GM19463 (cell line): ENCODE measurements around the gene CWC22.
"Not testable (repeated sequence)": the region's sequence is repeated elsewhere in the genome, so short reads cannot be mapped to it uniquely, and the experiment has no call there.

ENCODE experiments used
- ATAC-seq: cut with Tn5 transposase; IDR thresholded peaks from one replicate; pipeline ENCODE4 v1.9.1; 2021; ENCODE audit warnings: mild to moderate bottlenecking, moderate library complexity; ENCODE audit not compliant: unreplicated experiment

The CWC22 gene

GRCh38 chr2:179952658-179953057 lies 54.4 kb downstream of the CWC22 start:
- no peak for ATAC-seq

DNA sequence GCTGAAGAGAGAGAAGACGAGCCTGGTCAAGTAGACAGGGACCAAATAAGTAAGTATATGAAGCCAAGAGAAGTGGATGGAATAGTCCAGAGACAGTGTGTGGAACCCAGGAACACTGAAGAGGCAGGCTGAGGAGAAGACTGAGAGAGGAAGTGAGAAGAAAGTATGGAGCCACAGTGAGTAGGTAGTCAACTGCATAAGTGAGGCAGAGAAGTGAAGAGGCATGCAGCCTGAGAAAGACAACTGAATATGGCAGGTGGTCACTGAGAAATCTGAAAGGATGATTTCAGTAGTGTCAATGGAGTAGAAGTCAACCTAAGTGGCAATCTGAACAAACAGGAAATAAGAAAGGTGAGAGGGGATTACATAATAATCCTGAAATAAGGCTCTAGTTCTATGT lies 55.4 kb downstream of the CWC22 start:
- ATAC-seq: peak; percentile 54

- no peak for ATAC-seq
Measured at GRCh38 chr2:179950391-179950790, 56.7 kb downstream of the CWC22 start.

DNA sequence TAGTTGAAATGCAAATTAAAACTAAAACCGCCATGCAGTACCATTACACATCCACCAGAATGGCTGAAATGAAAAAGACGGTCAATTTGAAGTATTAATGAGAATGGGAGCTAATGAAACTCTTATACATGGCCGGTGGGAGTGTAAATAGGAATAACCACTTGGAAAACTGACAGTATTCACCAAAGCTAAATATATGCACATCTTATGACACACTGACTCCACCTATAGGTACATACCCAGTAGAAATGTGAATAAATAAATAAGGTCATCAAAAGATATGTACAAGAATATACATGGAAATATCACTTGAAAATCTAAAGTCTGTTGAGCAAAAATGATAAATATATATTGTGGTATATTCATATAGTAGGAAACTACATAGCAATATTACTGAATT lies 57.7 kb downstream of the CWC22 start:
- no peak for ATAC-seq

DNA sequence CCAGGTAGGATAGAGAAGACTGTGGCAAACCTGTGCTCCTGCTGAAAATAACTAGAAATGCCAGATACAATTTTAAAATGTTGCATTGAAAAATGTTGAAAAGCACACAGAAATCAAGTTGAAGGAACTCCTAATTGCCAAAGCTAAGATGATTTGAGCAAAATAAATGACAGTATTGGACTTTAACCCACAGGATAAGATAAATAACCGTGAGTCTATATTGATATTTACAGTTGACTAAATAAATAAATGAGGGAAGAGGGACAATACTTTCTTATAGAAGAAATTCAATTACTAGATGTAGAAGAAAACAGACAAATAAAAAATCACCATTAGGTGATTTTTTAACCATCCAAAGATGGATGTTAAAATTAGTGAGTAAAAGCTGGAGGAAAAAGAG lies 59.0 kb downstream of the CWC22 start:
- ATAC-seq: no peak

- ATAC-seq: no peak
Measured at GRCh38 chr2:179946810-179947615, 60.1 kb downstream of the CWC22 start.

DNA sequence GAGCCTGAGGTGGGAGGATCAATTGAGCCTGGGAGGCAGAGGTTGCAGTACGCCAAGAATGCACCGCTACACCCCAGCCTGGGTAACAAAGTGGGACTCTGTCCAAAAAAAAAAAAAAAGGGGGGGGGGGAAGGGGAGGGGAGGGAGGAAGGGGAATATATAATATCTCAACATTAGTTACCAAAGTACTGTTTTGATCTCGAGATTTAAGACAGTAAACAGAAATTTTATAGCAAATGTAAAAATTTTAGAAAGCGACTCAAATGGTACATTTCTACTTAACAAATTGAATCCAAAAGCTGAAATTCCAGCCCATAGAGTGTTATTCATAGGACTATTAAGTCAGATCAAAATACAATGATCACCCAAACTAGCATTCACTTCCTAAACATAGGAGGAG lies 60.8 kb downstream of the CWC22 start:
- ATAC-seq: no peak

- ATAC-seq: no peak
Measured at GRCh38 chr2:179939259-179939658, 67.8 kb downstream of the CWC22 start.

GRCh38 chr2:179938026-179938425 lies 69.1 kb downstream of the CWC22 start:
- ATAC-seq: no peak

DNA sequence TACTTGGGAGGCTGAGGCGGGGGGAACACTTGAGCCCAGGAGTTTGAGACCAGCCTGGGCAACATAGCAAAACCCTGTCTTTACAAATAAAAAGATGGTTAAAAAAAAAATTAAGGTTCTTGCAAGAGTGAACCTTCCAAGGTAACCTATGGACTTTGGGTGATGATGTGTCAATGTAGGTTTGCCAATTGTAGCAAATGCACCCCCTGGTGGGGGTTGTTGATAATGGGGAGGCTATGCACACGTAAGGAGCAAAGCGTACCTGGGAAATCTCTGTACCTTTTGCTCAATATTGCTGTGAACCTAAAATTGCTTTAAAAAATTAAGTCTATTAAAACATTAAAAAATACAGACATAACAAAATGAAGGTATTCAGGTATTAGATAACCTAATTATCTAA lies 70.4 kb downstream of the CWC22 start:
- ATAC-seq: peak; percentile 51

DNA sequence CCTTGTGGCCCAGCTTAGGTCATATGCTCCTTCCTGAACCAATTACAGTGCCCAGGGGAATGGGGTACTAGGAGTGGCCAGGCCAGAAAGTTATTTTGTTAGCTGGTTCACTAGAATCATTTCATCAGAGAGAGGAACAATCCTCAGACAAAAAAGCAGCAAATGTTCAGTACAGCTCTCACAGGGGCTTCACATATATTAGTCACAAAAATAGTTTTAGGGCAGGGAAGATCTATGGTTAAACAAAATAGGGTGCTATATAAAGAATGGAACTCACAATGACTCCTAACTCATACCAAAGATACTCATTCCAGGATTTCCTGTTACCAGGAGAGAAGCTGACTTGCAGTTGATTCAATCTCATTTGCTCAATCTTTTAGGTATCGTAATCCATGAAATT lies 71.0 kb downstream of the CWC22 start:
- no peak for ATAC-seq

DNA sequence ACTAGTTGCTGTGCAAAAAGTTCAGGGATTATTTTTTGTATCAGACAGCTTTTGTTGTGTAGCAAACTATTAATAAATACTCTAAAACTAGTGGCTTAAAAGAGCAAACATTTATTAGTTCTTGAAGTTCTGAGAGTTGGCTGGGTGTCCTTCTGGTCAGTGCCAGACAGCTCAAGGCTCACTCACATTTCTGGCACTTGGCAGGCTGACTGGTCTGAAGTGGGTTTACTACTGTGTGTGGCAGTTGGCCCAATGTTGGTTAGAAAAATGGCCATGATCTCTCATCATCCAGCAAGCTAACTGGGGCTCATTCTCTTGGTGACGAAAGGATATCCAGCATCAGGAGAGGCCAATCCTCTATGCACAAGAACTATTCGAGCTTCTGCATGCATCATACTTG lies 74.3 kb downstream of the CWC22 start:
- no peak for ATAC-seq

- ATAC-seq: no peak
Measured at GRCh38 chr2:179931502-179931901, 75.6 kb downstream of the CWC22 start.

- not testable (repeated sequence) for ATAC-seq
Measured at GRCh38 chr2:179929997-179930396, 77.1 kb downstream of the CWC22 start.

DNA sequence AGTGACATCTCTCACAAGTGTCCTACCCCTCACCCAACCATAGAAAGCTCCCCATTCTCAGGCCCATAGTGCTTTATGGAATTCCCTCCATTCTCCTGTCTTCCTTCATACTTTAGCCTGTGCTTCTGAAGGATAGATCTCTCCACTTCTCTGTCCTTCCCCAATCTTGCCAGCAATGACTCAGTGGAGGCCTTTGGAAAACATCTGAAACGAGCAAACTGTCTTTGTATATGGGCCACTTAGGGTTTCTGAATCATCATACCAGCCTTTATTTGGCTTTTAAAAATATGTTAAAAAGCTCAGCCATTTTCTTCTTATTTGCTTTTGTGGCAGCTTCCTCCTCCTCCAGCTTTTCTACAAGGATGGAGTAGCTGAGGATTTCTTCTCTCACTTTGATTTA lies 80.1 kb downstream of the CWC22 start:
- ATAC-seq: no peak

GRCh38 chr2:179925713-179926112 lies 81.4 kb downstream of the CWC22 start:
- ATAC-seq: no peak

DNA sequence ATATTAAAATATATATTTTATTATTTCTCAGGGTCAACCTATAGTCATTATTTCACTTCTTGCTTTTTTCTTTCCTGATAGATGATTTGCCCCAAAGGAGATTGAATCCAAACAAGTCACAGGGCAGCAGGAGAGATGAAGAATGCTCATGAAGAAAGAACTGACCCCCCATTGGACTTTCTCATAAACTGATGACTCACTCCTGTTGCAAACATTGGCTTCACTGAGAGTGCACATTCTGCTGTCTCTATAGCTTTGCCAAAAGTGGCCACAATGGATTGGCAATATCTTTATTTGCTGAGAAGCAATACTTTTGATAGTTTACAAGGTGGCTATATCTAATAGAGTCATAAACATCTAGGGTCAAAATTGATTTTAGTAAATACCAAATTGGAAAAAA lies 89.8 kb downstream of the CWC22 start:
- no peak for ATAC-seq

GRCh38 chr2:179915395-179915992 lies 91.6 kb downstream of the CWC22 start:
- ATAC-seq: no peak

- no peak for ATAC-seq
Measured at GRCh38 chr2:179913809-179914208, 93.3 kb downstream of the CWC22 start.

DNA sequence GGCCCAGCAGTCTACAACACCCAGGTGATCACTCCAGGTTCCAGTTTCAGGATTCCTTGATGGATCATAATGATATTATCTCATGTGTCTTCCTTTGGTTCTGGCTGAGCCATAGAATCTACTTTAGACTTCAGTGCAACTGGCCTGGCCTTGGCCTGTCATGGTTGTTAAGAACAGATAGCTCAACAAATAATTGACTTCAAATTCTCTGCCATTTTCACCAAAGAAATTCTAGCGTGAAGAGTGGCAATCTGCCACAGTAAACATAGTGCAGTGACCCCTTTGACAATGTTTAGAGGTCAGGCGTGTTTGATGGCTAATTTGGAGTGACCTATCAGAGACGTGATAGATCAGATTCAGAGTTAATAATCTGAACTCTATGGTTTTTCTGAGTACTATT lies 95.5 kb downstream of the CWC22 start:
- ATAC-seq: no peak

- ATAC-seq: no peak
Measured at GRCh38 chr2:179910735-179911113, 96.4 kb downstream of the CWC22 start.

DNA sequence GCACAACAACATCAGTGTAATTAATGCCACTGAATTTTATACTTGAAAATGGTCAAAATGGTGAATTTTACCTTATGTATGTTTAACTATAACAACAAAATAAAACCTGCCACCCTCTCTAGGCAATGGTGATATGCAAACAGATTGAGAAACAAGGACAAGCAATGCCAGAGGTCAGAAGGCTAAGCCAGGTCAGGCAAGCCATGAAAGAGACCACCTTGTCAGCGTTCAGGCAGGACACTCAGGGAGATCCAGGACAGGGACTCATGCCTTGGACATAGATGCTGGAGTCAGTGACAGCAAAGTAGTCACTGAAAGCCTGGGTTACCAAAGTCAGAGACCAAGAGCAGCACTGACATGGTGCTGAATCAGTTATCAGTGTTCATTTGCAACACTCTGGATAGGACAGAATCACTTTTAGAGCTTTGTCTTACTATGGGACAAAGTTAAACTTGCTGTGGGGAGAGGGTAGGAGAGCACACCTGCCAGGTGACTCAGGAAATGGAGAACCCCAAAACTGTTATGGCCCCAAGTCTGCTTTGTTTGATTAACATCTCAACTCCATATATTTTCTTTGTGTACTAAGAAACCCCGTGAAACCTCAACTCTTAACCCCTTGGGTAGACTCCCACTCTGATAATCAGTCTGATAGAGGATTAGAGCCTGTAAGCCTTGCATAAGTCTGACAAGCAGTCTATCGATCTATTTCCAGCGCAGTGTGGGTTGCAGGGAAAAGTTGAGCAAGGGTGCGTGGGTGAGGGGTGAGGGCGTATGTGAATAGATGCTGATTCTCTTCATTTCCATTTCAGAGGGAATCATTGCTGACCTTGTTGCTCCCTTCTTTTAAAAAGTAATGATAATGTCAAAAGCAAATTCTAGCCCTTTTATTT lies 97.0 kb downstream of the CWC22 start:
- no peak for ATAC-seq
